Ovary (tissue), 9 donors: ENCODE data around the gene OR6K3. TPM values are rescaled to one million over a fixed set of nuclear protein-coding genes. Genes with fewer than 3 reads are reported as not detected.

Experiments used
- DNase-seq, 5 donors: peaks; one replicate each; pipeline ENCODE4 v3.0.0-alpha.2; 2019 to 2020
- H3K27ac ChIP-seq, 2 donors: fragments of 200-600 bp; one replicate each; pipeline versions ENCODE4 v1.5.1 to v1.8.0; 2019 to 2022
- H3K27me3 ChIP-seq: fragments of 200-600 bp; one replicate; pipeline ENCODE4 v1.8.0; 2022
- H3K36me3 ChIP-seq: fragments of 200-600 bp; sonication (generic); one replicate; pipeline ENCODE4 v1.5.1; 2019
- H3K4me1 ChIP-seq: one replicate; pipeline ENCODE4 v1.8.1; 2013; ENCODE audit warnings: mild to moderate bottlenecking, moderate library complexity; ENCODE audit not compliant: insufficient read depth
- H3K4me3 ChIP-seq: fragments of 200-600 bp; sonication (generic); one replicate; pipeline ENCODE4 v1.5.1; 2017
- H3K9me3 ChIP-seq, 2 donors: fragments of 200-600 bp in 1 of 2; sonication (generic) in 1 of 2; one replicate each; pipeline versions ENCODE4 v1.5.1 to v1.8.1; 2013 to 2019; ENCODE audit warnings: mild to moderate bottlenecking in 1 of 2, moderate library complexity in 1 of 2
- EP300 ChIP-seq: sonication (generic); formaldehyde crosslinking; IDR thresholded peaks from one replicate; pipeline ENCODE4 v1.6.1; 2017; ENCODE audit warnings: antibody characterized with exemption
- POLR2A ChIP-seq: fragments of 450-650 bp; IDR thresholded peaks from one replicate; pipeline ENCODE4 v1.6.1; 2017; ENCODE audit warnings: antibody characterized with exemption, mild to moderate bottlenecking, moderate library complexity
- WGBS, 3 donors: extraction: QIAGEN DNeasy Blood & Tissue Kit in 1 of 3; methylation state at CpG; one replicate each; pipeline versions ENCODE4 v1.1.5 to v1.1.7; 2013 to 2017; 5-methylcytosine and 5-hydroxymethylcytosine counted together
- intact Hi-C, 4 donors: fragments of 100-400 bp; cut with DNase I; formaldehyde crosslinking; loops; one replicate each; pipeline versions ENCODE4 v1.11.0 to v1.15.1; 2022 to 2023
- polyA plus RNA-seq, 2 donors: library from polyadenylated mRNA; stranded (reverse); fragments of 200-250 nt in 1 of 2; fragments of 350-450 nt in 1 of 2; fragmentation: Illumina TruSeq in 1 of 2; extraction: RNeasy Lipid Tissue Mini Kit (QIAGEN cat#74804) in 1 of 2; gene quantifications; one replicate each; pipeline ENCODE4 v1.2.3, GENCODE V29; 2013 to 2014
- total RNA-seq, 7 donors: library from RNA; depleted of rRNA in 2 of 7; stranded (reverse); fragments of >200 nt in 2 of 7; fragmentation: NEBNext Ultra II Directional in 3 of 7; extraction: Animal tissue kit (Norgen Biotek cat#: 25700) in 3 of 7; gene quantifications; one replicate each; pipeline versions ENCODE4 v1.1.0 to v1.2.4, GENCODE V29; 2016 to 2023
- TF ChIP-seq, protein P1 (sequence below), 3 donors: fragments of 450-650 bp in 2 of 3; fragments of 200-600 bp in 1 of 3; IDR thresholded peaks; one replicate each; pipeline versions ENCODE4 v1.5.1 to v1.8.0; 2016 to 2022; ENCODE audit warnings: antibody characterized with exemption in 3 of 3, mild to moderate bottlenecking in 1 of 3
- donor health status: DM: no; HTN: no; CAD: no; lungs with moderate emphysema.
- donor health status: DM: no; HTN: no; CAD: no.
- donor health status: Bipolar disorder and iron deficiency.
- donor health status: DM: yes; HTN: yes; CAD: no.
- donor health status: DM: no; HTN: no; CAD: no.
- donor health status: DM: yes; HTN: yes; CAD: no.

Gene OR6K3
- total and polyA plus RNA-seq, 9 donors, result 0.11 TPM; not detected in 8

DNA sequence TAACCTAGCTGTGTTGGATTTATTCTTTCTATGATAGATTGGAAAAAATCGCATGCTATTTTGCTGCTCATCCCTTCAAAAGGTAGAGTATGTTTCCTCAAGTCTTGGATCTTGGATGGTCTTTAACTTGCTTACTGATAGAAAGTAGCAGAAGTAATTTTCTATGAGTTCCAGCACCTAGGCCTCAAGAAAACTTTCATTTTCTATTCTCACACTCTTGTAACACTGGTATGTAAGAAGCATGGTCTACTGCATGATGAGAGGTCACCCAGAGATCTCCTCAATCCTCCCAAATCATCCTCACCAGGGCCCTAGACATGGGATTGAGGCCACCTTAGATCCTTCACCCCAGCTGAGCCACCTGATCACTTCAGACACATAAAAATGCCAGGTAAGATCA lies 41.2 kb downstream of the OR6K3 start:
- intact Hi-C loops, result no loop called here
- H3K9me3 ChIP-seq, result no peaks in the 10 kb centered on the region
- DNase-seq, result no peak
- WGBS, 3 donors, result 94 to 100% (median 96%) methylated on average over 1 of the region's 1 CpG
- TF ChIP-seq EP300 (no peak), POLR2A (no peak)
- TF ChIP-seq, protein P1, sequence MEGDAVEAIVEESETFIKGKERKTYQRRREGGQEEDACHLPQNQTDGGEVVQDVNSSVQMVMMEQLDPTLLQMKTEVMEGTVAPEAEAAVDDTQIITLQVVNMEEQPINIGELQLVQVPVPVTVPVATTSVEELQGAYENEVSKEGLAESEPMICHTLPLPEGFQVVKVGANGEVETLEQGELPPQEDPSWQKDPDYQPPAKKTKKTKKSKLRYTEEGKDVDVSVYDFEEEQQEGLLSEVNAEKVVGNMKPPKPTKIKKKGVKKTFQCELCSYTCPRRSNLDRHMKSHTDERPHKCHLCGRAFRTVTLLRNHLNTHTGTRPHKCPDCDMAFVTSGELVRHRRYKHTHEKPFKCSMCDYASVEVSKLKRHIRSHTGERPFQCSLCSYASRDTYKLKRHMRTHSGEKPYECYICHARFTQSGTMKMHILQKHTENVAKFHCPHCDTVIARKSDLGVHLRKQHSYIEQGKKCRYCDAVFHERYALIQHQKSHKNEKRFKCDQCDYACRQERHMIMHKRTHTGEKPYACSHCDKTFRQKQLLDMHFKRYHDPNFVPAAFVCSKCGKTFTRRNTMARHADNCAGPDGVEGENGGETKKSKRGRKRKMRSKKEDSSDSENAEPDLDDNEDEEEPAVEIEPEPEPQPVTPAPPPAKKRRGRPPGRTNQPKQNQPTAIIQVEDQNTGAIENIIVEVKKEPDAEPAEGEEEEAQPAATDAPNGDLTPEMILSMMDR (IDR thresholded peaks at IDR 0.05), result no peak
- no peaks in the 10 kb centered on the region for H3K36me3 ChIP-seq
- H3K4me1 ChIP-seq, result no peaks in the 10 kb centered on the region
- H3K4me3 ChIP-seq, result no peak overlapping the region
- no peak overlapping the region for H3K27ac ChIP-seq
- H3K27me3 ChIP-seq, result no peaks in the 10 kb centered on the region

GRCh38 chr1:158675563-158676323 lies 44.8 kb downstream of the OR6K3 start:
- no peak for DNase-seq
- Histone ChIP-seq H3K36me3 (no peaks in the 10 kb centered on the region), H3K27me3 (no peaks in the 10 kb centered on the region), H3K9me3 (no peaks in the 10 kb centered on the region), H3K4me1 (no peaks in the 10 kb centered on the region), H3K27ac (no peak overlapping the region), H3K4me3 (no peak overlapping the region)
- TF ChIP-seq EP300 (no peak), POLR2A (no peak)
- TF ChIP-seq, protein P1 (IDR thresholded peaks at IDR 0.05), result no peak
- WGBS, 3 donors, result 23 to 38% (median 30%) methylated on average over 4 of the region's 4 CpGs
- intact Hi-C loops, result no loop called here

DNA sequence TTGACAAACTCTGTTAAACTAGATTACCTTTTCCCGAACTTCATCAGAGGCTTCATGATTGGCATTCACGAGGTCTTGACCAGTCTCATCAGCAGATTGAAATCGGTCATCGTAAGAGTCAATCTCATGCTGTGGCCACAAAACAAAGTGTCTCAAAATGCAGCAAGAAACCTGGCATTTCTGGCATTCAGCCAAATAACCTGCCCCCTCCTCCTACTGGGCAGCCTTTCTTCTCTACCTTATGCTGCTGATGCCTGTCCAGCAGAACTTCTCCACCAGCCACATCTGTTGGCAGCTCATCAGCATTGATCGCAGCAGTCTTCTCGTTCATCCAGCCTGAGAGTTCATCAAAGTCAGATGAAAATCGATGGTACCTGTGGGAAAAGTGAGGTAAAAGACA lies 46.2 kb downstream of the OR6K3 start:
- H3K27me3 ChIP-seq, result no peaks in the 10 kb centered on the region
- DNase-seq, result no peak
- H3K36me3 ChIP-seq, result no peaks in the 10 kb centered on the region
- H3K4me3 ChIP-seq, result no peak overlapping the region
- intact Hi-C loops, result no loop called here
- TF ChIP-seq EP300, result no peak
- no peak overlapping the region for H3K27ac ChIP-seq
- H3K4me1 ChIP-seq, result no peaks in the 10 kb centered on the region
- WGBS, 3 donors, result 91 to 95% (median 95%) methylated on average over 7 of the region's 7 CpGs
- no peaks in the 10 kb centered on the region for H3K9me3 ChIP-seq

Other genes with a start within 250 kb of the OR6K3 start
- not detected for gene OR10R2, start 248.5 kb downstream of the OR6K3 start, total RNA-seq
- gene OR10R2, start 248.5 kb downstream of the OR6K3 start, polyA plus RNA-seq, result not detected
- gene OR6Y1, start 166.3 kb downstream of the OR6K3 start, total RNA-seq, result not detected
- not detected for gene OR6Y1, start 166.3 kb downstream of the OR6K3 start, polyA plus RNA-seq
- not detected for gene OR6P1, start 150.1 kb downstream of the OR6K3 start, total RNA-seq
- not detected for gene OR6P1, start 150.1 kb downstream of the OR6K3 start, polyA plus RNA-seq
- gene OR10X1, start 140.8 kb downstream of the OR6K3 start, total RNA-seq, result not detected
- not detected for gene OR10X1, start 140.8 kb downstream of the OR6K3 start, polyA plus RNA-seq
- gene OR10Z1, start 115.5 kb downstream of the OR6K3 start, total RNA-seq, result not detected
- gene OR10Z1, start 115.5 kb downstream of the OR6K3 start, polyA plus RNA-seq, result not detected
- 1 to 10 TPM in 1 of 7 donors, under 1 TPM in 4, not detected in 2; 0.10 to 1.8 (median 0.23) TPM for gene SPTA1, start 34.0 kb downstream of the OR6K3 start, total RNA-seq
- gene SPTA1, start 34.0 kb downstream of the OR6K3 start, polyA plus RNA-seq, result under 1 TPM; 0.07 to 0.17 TPM
- gene OR6K2, start 20.1 kb downstream of the OR6K3 start, total RNA-seq, result not detected
- gene OR6K2, start 20.1 kb downstream of the OR6K3 start, polyA plus RNA-seq, result not detected
- gene OR6K6, start 34.0 kb upstream of the OR6K3 start, total RNA-seq, result not detected
- gene OR6K6, start 34.0 kb upstream of the OR6K3 start, polyA plus RNA-seq, result not detected
- gene OR6N1, start 51.5 kb upstream of the OR6K3 start, total RNA-seq, result not detected
- not detected for gene OR6N1, start 51.5 kb upstream of the OR6K3 start, polyA plus RNA-seq
- not detected for gene OR6N2, start 60.5 kb upstream of the OR6K3 start, total RNA-seq
- not detected for gene OR6N2, start 60.5 kb upstream of the OR6K3 start, polyA plus RNA-seq
- 10 to 100 TPM in 1 of 7 donors, 1 to 10 TPM in 5, under 1 TPM in 1; 0.71 to 26.5 (median 2.8) TPM for gene MNDA, start 110.6 kb upstream of the OR6K3 start, total RNA-seq
- gene MNDA, start 110.6 kb upstream of the OR6K3 start, polyA plus RNA-seq, result 1 to 10 TPM; 1.7 to 8.7 TPM
- gene PYHIN1, start 210.8 kb upstream of the OR6K3 start, total RNA-seq, result 1 to 10 TPM in 2 of 7 donors, under 1 TPM in 4, not detected in 1; 0.28 to 1.8 (median 0.50) TPM
- gene PYHIN1, start 210.8 kb upstream of the OR6K3 start, polyA plus RNA-seq, result 1 to 10 TPM in 1 of 2 donors, under 1 TPM in 1; 0.16 to 1.9 TPM